ENCODE data around the gene KCNJ5. TPM values are rescaled to one million over a fixed set of nuclear protein-coding genes. Genes with fewer than 3 reads are reported as not detected.
A peak's percentile ranks its signal among the peaks of the same experiment; 100 is the strongest.

KCNJ5 gene
- 0.03 TPM in 1 of 2 replicates, not detected in the other for total RNA-seq (ENCODE audit: low replicate concordance)

DNA sequence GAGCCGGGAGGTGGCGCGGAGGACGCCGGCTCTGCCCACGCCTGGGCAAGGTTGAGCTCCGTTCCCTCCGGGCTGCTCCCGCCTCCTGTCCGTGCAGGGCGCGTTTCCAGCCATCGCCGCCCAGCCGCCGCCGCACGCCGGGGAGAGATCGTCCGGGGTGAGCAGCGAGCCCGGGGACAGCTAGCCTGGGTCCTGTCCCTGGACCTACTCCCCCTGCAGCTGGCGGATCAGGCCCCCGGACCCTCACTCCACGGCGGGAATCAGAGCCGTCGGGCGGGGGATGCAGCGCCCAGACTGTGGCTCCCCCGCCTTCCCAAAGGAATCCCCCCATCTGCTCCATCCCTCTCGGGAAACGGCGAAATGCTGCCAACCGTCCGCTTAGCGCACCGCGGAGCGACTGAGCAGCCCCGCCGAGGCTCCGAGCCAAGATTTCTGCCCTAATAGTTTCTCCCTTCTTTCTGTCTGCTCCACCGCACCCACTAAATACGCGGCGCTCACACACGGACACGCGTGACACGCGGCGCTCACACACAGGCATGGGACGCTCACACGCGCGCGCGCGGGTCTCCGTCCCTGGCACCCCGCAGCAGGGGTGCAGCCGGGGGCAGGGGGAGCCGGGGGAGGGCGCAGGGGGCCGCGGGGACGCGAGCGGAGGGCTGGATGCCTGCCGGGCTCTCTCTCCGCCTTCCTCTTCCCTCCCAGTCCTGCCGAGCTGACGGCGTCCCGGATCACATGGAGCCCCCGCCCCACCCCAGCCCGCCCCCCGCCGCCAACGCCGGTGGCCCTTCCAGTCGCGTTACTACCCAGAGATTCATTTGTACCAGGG, at the start of gene KCNJ5:
Gene KCNJ5 (plus strand): TSS at position 814 of the 826 bp plus-strand sequence. CDS start 19,918 bp downstream, outside the sequence.
- peaks cover 34% of the 10 kb centered on the region for H4K20me1 ChIP-seq (ENCODE audit: low read depth)
- peak; percentile 72 for DNase-seq (ENCODE audit: low spot score)
- peaks cover 35% of the 10 kb centered on the region for H3F3A ChIP-seq (ENCODE audit: low read depth)
- H3K27ac Mint-ChIP-seq = no peak within 1 kb of the TSS
- H3K79me2 ChIP-seq (ENCODE audit: low read depth) = no peaks in the 10 kb centered on the region
- H3K4me1 Mint-ChIP-seq = peaks cover 38% of the 10 kb centered on the region
- H3K9me3 ChIP-seq (ENCODE audit: low read depth) = no peaks in the 10 kb centered on the region
- no peak within 1 kb of the TSS for H3K9ac ChIP-seq
- H3K4me3 ChIP-seq = peak within 1 kb of the TSS; percentile 60
- H3K36me3 ChIP-seq = no peaks in the 10 kb centered on the region
- H3K27me3 Mint-ChIP-seq (ENCODE audit: insufficient read depth, low read depth) = peaks cover 34% of the 10 kb centered on the region
- H3K27me3 ChIP-seq = peaks cover 84% of the 10 kb centered on the region
- no peak for TF ChIP-seq EZH2phosphoT487 (IDR thresholded peaks at IDR 0.05)
- TF ChIP-seq EZH2 (IDR thresholded peaks at IDR 0.05) = peak; percentile 65
- peak within 1 kb of the TSS; percentile 45 for H2AFZ ChIP-seq (replicated peaks)
- peak within 1 kb of the TSS; percentile 88 for H3K4me3 Mint-ChIP-seq
- no peaks in the 10 kb centered on the region for H3K9me3 Mint-ChIP-seq
- no peaks in the 10 kb centered on the region for H3K36me3 Mint-ChIP-seq
- peak within 1 kb of the TSS; percentile 98 for H3K4me2 ChIP-seq
- peaks cover 34% of the 10 kb centered on the region for H3K4me1 ChIP-seq
- H3K27ac ChIP-seq = no peak within 1 kb of the TSS

DNA sequence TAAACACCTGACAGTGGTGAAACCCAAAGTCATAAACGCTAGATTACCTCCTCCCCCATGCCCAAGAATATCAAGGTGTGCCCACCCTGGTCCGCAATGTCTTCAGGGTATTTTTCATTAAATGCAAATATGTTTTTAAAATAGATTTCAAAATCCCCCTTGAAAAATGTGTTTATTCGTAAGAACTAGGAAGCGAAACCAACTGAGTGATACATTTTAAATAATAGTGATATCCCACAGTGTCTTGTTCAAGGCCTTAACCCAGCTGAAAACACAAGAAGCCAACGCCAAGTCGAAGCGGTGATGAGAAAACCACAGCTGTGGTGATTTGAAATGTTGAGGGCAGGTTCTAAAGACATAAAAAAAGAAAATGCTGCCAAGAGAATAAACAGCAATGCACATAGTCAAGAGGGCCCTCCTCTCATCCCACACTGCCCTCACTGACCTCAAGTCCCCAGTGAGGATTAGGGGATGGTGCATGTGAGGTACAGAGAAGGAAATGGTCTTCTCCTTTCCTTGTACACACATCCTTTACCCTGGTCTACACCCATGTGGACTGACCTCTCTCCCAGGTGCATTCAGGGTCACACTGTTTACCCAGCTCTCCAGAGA, 49.6 kb upstream of the KCNJ5 start:
- no peak overlapping the region for H2AFZ ChIP-seq (replicated peaks)
- no peaks in the 10 kb centered on the region for H3K27me3 ChIP-seq
- H3K9me3 Mint-ChIP-seq = peaks cover 4% of the 10 kb centered on the region
- no peaks in the 10 kb centered on the region for H3K9me3 ChIP-seq (ENCODE audit: low read depth)
- DNase-seq (ENCODE audit: low spot score) = no peak
- H3K27ac ChIP-seq = no peak overlapping the region
- H4K20me1 ChIP-seq (ENCODE audit: low read depth) = no peaks in the 10 kb centered on the region
- H3K27me3 Mint-ChIP-seq (ENCODE audit: insufficient read depth, low read depth) = peaks cover 2% of the 10 kb centered on the region
- H3K4me3 ChIP-seq = no peak overlapping the region
- H3K4me3 Mint-ChIP-seq = no peak overlapping the region
- H3K27ac Mint-ChIP-seq = no peak overlapping the region
- H3K36me3 ChIP-seq = no peaks in the 10 kb centered on the region
- TF ChIP-seq, protein P1, sequence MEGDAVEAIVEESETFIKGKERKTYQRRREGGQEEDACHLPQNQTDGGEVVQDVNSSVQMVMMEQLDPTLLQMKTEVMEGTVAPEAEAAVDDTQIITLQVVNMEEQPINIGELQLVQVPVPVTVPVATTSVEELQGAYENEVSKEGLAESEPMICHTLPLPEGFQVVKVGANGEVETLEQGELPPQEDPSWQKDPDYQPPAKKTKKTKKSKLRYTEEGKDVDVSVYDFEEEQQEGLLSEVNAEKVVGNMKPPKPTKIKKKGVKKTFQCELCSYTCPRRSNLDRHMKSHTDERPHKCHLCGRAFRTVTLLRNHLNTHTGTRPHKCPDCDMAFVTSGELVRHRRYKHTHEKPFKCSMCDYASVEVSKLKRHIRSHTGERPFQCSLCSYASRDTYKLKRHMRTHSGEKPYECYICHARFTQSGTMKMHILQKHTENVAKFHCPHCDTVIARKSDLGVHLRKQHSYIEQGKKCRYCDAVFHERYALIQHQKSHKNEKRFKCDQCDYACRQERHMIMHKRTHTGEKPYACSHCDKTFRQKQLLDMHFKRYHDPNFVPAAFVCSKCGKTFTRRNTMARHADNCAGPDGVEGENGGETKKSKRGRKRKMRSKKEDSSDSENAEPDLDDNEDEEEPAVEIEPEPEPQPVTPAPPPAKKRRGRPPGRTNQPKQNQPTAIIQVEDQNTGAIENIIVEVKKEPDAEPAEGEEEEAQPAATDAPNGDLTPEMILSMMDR (IDR thresholded peaks at IDR 0.05) = no peak
- TF ChIP-seq EZH2phosphoT487 (IDR thresholded peaks at IDR 0.05) (no peak), EZH2 (IDR thresholded peaks at IDR 0.05) (no peak)
- no peaks in the 10 kb centered on the region for H3K79me2 ChIP-seq (ENCODE audit: low read depth)
- peaks cover 3% of the 10 kb centered on the region for H3K36me3 Mint-ChIP-seq
- H3K4me2 ChIP-seq = no peak overlapping the region
- no peaks in the 10 kb centered on the region for H3F3A ChIP-seq (ENCODE audit: low read depth)
- H3K4me1 ChIP-seq = no peaks in the 10 kb centered on the region
- peaks cover under 1% of the 10 kb centered on the region for H3K4me1 Mint-ChIP-seq
- no peak overlapping the region for H3K9ac ChIP-seq

DNA sequence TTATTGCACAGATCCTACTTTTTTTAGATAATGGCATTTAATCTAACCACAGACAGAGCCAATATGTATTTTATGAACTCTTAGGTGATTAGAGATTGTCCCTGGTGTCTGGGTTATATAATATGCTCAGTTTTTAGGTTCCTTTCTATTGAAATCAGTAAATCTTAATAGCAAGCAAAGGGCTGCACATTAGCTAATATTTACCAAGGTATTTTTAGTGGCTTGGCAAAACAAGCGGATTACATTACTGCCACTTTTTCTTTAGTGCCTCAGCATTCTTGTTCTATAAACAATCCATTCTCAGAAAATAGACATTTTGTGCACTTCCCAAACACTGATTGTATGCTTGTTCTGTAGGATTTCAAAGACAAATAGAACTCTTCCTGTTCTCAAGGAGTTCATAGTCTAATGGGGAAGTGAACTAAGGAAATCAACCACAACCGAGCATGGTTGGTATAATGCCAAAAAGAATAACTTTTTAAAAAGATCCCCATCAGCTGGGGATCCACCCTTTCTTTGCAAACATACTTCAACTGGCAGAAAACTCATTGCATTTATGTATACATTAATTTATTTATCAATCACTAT, 47.9 kb upstream of the KCNJ5 start:
- no peak overlapping the region for H2AFZ ChIP-seq (replicated peaks)
- H3K4me1 ChIP-seq = no peaks in the 10 kb centered on the region
- no peak overlapping the region for H3K4me2 ChIP-seq
- H3K27ac ChIP-seq = no peak overlapping the region
- no peak for DNase-seq (ENCODE audit: low spot score)
- no peak overlapping the region for H3K4me3 ChIP-seq
- Mint-ChIP-seq H3K4me3 (no peak overlapping the region), H3K27ac (no peak overlapping the region), H3K4me1 (no peaks in the 10 kb centered on the region), H3K36me3 (peaks cover 3% of the 10 kb centered on the region), H3K9me3 (peaks cover 4% of the 10 kb centered on the region), H3K27me3 (ENCODE audit: insufficient read depth, low read depth) (peaks cover 2% of the 10 kb centered on the region)
- H4K20me1 ChIP-seq (ENCODE audit: low read depth) = no peaks in the 10 kb centered on the region
- TF ChIP-seq EZH2 (IDR thresholded peaks at IDR 0.05) (no peak), EZH2phosphoT487 (IDR thresholded peaks at IDR 0.05) (no peak)
- TF ChIP-seq, protein P1 (IDR thresholded peaks at IDR 0.05) = no peak
- no peaks in the 10 kb centered on the region for H3K27me3 ChIP-seq
- no peaks in the 10 kb centered on the region for H3K36me3 ChIP-seq
- H3K9ac ChIP-seq = no peak overlapping the region
- no peaks in the 10 kb centered on the region for H3K9me3 ChIP-seq (ENCODE audit: low read depth)
- H3K79me2 ChIP-seq (ENCODE audit: low read depth) = no peaks in the 10 kb centered on the region
- H3F3A ChIP-seq (ENCODE audit: low read depth) = no peaks in the 10 kb centered on the region
